ENCODE measurements around the gene GATA2.

Gene GATA2

GRCh38 chr3:128432301-128432970 lies 60.6 kb downstream of the GATA2 start:
- DNase-seq, result no peak

DNA sequence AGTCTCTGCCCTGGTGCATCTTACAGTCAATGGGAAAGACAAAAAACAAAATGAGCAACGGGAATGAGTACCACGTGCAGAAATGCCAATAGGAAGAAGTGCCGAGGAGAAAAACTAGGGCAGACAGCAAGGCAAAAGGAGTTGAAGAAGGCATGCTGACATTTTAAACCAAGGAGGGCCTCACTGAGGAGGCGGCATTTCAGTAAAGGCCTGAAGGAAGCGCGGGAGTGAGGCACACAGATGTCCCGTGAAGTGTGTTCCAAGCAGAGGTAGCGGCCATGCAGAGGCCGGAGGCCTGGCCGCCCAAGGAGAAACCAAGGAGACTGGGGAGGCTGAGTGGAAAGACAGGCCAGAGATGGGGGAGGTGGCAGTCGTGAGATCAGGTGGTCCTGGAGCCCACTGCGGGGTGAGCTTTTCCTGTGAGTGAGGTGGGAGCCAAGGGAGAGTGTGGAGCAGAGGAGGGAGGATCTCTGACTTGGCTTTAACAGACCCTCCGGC lies 61.1 kb downstream of the GATA2 start:
- no peak for DNase-seq

DNA sequence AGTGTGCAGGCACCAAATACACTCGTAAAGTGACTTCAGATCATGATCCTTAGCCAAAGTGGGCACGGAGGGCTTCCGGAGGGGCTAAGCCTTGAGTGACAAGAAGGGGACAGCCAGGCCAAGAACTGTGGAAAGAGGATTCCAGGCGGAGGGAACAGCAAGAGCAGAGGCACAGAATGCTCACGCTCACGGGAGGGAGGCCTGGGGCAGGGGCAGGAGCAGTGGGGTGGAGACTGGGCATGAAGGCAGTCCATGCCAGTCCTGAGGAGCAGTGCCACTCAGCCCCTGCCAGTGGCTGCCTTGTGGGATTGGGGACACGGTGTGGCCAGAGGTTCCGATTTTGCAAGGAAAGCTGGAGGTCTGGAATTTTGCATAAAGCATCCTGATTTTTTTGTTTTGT lies 62.3 kb downstream of the GATA2 start:
- DNase-seq, result no peak

- DNase-seq, result no peak
Observed at GRCh38 chr3:128430301-128430700, 62.7 kb downstream of the GATA2 start.

GRCh38 chr3:128429751-128430150 lies 63.2 kb downstream of the GATA2 start:
- DNase-seq, result no peak
